Mesothelial cell of epicardium (in vitro differentiated cells): ENCODE measurements around the gene SMIM35. TPM values are rescaled to one million over a fixed set of nuclear protein-coding genes. Genes with fewer than 3 reads are reported as not detected.

Experiments
- DNase-seq, 2 experiments: peaks; one replicate each; pipeline ENCODE4 v3.0.0; 2021; ENCODE audit warnings: low spot score in 2 of 2; ENCODE audit not compliant: unreplicated experiment in 2 of 2
- H3K27ac Mint-ChIP-seq: 2 replicates; pipeline ENCODE4 v1.8.0; 2021; ENCODE audit warnings: mixed read lengths
- H3K27me3 Mint-ChIP-seq: 2 replicates; pipeline ENCODE4 v1.8.0; 2021; ENCODE audit warnings: low read depth, mixed read lengths
- H3K36me3 Mint-ChIP-seq: 2 replicates; pipeline ENCODE4 v1.8.0; 2021; ENCODE audit warnings: mixed read lengths
- H3K4me1 Mint-ChIP-seq: 2 replicates; pipeline ENCODE4 v1.8.0; 2021; ENCODE audit warnings: mixed read lengths
- H3K4me3 Mint-ChIP-seq: 2 replicates; pipeline ENCODE4 v1.8.0; 2021; ENCODE audit warnings: mild to moderate bottlenecking, moderate library complexity, mixed read lengths
- H3K9me3 Mint-ChIP-seq: 2 replicates; pipeline ENCODE4 v1.8.0; 2021; ENCODE audit warnings: mixed read lengths
- total RNA-seq: library from RNA; stranded (reverse); gene quantifications from 3 replicates; pipeline ENCODE4 v1.2.1, GENCODE V29; 2021
- TF ChIP-seq, protein P1 (sequence below): fragments of 200-600 bp; sonication (generic); IDR thresholded peaks from one replicate; pipeline ENCODE4 v1.5.0; 2021; ENCODE audit warnings: antibody characterized with exemption; ENCODE audit not compliant: unreplicated experiment

SMIM35 gene
- total RNA-seq, 1 donor from 2014 or later: not detected

DNA sequence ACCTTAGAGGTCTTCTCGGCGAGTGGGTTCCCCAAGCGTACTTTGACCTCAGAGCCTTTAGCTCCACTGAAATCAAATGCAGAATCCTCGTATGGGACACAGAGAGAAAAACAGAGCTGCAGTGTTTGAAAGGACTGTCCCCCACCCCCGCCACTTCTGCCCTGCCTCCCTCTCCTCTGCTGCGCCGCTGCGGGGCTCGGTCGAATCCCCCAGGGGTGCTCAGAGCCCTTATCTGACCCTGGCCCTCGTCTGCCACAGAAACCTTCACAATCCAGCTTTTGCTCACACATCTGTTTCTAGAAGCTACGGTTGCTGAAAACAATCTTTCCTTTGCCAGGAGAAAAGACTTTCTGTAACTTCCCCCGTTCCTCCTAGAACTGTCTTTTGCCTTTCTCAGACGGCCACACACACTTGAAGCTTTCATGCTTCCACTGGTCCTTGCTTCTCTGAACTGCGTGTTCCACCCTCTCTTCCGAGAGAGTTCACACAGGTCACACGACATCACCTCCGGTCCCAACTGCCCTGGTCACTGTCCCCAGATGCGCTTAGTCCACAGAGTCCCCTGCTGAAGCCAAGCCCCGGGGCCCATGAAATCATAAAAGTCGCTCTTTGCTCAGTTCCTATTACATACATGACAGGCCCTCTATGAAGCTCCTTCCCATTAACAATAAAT, 3.7 kb downstream of the SMIM35 start:
- peaks cover 5% of the 10 kb centered on the region for H3K27me3 Mint-ChIP-seq
- TF ChIP-seq, protein P1, sequence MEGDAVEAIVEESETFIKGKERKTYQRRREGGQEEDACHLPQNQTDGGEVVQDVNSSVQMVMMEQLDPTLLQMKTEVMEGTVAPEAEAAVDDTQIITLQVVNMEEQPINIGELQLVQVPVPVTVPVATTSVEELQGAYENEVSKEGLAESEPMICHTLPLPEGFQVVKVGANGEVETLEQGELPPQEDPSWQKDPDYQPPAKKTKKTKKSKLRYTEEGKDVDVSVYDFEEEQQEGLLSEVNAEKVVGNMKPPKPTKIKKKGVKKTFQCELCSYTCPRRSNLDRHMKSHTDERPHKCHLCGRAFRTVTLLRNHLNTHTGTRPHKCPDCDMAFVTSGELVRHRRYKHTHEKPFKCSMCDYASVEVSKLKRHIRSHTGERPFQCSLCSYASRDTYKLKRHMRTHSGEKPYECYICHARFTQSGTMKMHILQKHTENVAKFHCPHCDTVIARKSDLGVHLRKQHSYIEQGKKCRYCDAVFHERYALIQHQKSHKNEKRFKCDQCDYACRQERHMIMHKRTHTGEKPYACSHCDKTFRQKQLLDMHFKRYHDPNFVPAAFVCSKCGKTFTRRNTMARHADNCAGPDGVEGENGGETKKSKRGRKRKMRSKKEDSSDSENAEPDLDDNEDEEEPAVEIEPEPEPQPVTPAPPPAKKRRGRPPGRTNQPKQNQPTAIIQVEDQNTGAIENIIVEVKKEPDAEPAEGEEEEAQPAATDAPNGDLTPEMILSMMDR: no peak
- peaks cover 23% of the 10 kb centered on the region for H3K4me1 Mint-ChIP-seq
- no peaks in the 10 kb centered on the region for H3K36me3 Mint-ChIP-seq
- H3K9me3 Mint-ChIP-seq: no peaks in the 10 kb centered on the region
- no peak for DNase-seq
- no peak overlapping the region for H3K4me3 Mint-ChIP-seq
- H3K27ac Mint-ChIP-seq: no peak overlapping the region

DNA sequence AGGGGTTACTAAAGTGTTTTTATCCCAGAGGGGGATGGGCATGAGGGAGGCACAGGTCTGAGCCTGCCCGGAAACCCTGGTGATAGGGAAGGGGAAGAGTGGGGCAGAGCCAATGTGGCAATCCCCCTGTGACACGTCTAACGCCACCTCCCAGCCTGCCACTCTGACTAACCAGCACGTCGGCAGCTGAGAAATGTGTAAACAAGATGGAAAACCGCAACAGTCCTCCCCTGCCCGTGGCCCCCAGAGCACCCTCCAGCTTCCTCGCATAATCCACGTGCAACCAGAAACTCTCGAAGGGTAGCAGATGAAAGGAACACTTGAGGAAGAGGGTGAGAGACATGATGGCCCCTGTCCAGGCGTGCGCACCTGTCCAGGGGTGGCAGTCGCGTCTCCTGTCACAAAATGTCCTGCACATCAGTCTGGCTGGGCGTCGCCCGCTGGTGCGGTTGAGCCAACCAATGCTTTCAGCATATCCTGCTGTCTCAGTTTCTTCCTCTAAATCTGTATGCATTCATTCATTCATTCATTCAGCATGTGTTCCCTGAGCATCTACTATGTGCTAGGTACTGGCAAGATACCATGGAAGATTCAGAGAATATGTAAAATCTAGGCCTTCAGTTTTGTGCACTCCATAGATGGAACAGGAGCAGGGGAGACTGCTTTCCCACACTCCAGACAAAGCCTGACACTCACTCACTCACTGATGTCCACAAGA, 5.4 kb downstream of the SMIM35 start:
- H3K9me3 Mint-ChIP-seq: no peaks in the 10 kb centered on the region
- peaks cover 4% of the 10 kb centered on the region for H3K27me3 Mint-ChIP-seq
- H3K27ac Mint-ChIP-seq: no peak overlapping the region
- TF ChIP-seq, protein P1: no peak
- H3K36me3 Mint-ChIP-seq: no peaks in the 10 kb centered on the region
- H3K4me3 Mint-ChIP-seq: no peak overlapping the region
- no peak for DNase-seq
- peaks cover 32% of the 10 kb centered on the region for H3K4me1 Mint-ChIP-seq

DNA sequence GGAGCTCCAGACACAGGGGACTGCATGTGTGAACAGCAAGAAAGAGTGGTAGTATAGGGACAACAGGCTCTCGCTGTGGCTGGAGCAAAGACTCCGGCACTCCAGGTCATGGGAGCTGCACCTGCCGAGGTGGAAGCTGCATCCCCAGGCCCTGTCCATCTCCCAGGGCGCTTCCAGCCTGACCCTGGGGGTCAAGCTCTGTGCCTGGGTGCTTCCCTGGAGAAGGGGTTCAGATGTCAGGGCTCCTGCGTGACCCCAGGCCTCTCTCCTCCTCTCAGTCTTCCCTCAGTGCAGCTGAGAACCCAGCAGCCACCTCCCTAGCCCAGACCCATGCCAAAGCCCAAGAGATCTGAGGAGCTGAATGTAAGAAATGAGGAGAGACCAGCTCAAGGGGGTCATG, 6.5 kb downstream of the SMIM35 start:
- Mint-ChIP-seq H3K36me3 (no peaks in the 10 kb centered on the region), H3K4me1 (peaks cover 32% of the 10 kb centered on the region), H3K27ac (no peak overlapping the region), H3K9me3 (no peaks in the 10 kb centered on the region), H3K27me3 (peaks cover 2% of the 10 kb centered on the region), H3K4me3 (no peak overlapping the region)
- no peak for DNase-seq
- TF ChIP-seq, protein P1: no peak

DNA sequence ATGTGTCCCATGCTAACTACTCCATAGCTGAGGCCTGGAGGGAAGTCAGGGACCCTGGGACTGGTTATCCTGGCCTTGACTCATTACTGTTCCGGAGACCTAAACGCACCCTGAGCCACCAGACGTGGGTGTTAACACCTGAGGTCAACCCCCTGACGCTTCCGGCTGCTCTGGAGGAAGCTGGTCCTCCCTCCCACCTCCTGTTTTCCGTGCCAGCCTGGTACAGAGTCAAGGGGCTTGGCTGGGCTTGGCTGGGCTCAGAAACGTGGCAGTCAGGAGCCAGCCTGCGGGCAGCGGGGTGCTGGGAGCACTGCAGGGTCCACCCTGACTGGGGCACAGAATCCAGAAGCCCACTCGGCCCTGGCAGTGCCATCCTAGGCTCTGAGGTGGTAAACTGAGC, 7.3 kb downstream of the SMIM35 start:
- TF ChIP-seq, protein P1: no peak
- Mint-ChIP-seq H3K27me3 (peaks cover 2% of the 10 kb centered on the region), H3K9me3 (no peaks in the 10 kb centered on the region), H3K4me3 (no peak overlapping the region), H3K27ac (no peak overlapping the region), H3K4me1 (peaks cover 32% of the 10 kb centered on the region), H3K36me3 (no peaks in the 10 kb centered on the region)
- no peak for DNase-seq

DNA sequence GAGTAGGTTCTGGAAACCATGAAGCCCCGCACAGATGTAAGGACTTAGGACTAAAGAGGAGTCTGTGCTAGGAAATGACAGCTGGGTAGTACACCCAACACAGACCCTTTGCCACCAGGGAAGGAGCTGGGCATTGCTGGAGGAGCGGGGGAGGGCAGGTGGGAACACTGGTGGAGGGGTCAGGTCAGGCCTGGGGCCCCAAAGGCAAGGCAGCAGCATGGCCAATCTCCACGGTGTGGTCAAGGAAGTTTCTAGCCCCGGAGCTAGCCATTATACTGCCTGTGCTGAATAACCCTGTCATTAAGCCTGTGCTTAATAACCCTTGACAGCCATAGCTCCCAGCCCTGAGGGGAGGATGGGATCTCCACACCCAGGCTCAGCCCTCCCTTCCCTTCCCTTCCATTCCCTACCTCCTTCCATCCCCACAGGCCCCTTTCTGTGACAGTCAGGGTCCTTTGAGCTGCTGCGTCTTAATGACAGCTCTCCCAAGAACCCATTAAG, 7.8 kb downstream of the SMIM35 start:
- no peaks in the 10 kb centered on the region for H3K36me3 Mint-ChIP-seq
- no peak overlapping the region for H3K4me3 Mint-ChIP-seq
- no peaks in the 10 kb centered on the region for H3K9me3 Mint-ChIP-seq
- TF ChIP-seq, protein P1: no peak
- no peak overlapping the region for H3K27ac Mint-ChIP-seq
- H3K4me1 Mint-ChIP-seq: peaks cover 29% of the 10 kb centered on the region
- H3K27me3 Mint-ChIP-seq: peaks cover 2% of the 10 kb centered on the region
- DNase-seq: no peak
